Heart left ventricle (tissue), 13 donors: ENCODE measurements around the gene CCM2.

Source experiments
- CTCF ChIP-seq, 12 donors: fragments of 200-600 bp; sonication (generic) in 4 of 12; IDR thresholded peaks; one replicate each; pipeline versions ENCODE4 v1.5.0 to v1.8.0; 2018 to 2022; ENCODE audit warnings: antibody characterized with exemption in 12 of 12, mild to moderate bottlenecking in 5 of 12
- POLR2A ChIP-seq, 2 donors: fragments of 450-650 bp; IDR thresholded peaks; one replicate each; pipeline ENCODE4 v1.6.1; 2017; ENCODE audit warnings: antibody characterized with exemption in 2 of 2, mild to moderate bottlenecking in 2 of 2, moderate library complexity in 2 of 2
- donor health status: ischemic (EF 13 %, LVEDD 7.1; RV severe dilation, severe dysfunction).
- donor health status: DM: no; HTN: yes; CAD: no.
- donor health status: DM: no; HTN: no; CAD: no.
- donor health status: ischemic (EF 25% LVEDD 6.9; RV normal size, moderate dysfunction).
- donor health status: ischemic (EF 25% LVEDD 5.7; RV mildly dilated, moderate dysfunction).
- donor health status: ischemic (EF 35%, LVEDD 5.7; RV mildly dilated, moderate dysfunction).
- donor health status: nonischemic (EF 11% LVEDD 7.7; RV severe dilation, severe dysfunction).
- donor health status: DM: yes; HTN: yes; CAD: no.
- donor health status: PGD.
- donor health status: ischemic (EF 29% LVEDD 5.4; RV normal size, mild dysfunction).
- donor health status: nonischemic (EF 23%, LVEDD 6.1; RV moderate dilation, normal function).

DNA sequence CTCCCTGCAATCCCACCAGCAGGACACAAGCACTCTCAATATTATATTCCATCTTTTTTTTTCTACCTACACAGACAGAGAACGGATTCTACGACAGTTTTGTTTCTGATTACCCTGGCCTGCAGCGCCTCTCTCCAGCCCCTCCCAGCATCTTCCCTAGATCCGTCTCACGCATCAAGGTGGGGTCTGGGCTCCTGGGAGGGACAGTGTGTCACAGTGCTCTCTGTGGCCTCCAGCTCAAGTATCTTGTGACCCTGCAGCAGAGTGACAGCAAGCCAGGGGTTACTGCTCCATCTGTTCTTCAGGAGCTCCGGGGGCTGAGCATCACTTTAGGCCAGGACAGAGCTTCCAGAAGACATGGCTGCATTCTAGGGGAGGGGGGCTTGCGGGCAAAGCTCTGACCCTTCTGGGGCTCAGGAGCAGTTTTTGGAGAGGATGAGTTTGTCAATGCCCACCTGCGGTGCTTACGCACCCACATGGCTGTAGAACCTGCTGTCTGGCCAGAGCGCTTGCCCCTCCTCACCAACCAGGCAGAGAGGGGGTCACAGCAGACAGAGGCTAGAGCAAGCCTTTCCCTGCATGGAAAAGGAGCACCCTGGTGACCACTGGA, 43.7 kb upstream of the CCM2 start:
- no peak for TF ChIP-seq CTCF (IDR thresholded peaks at IDR 0.05)
- no peak for TF ChIP-seq POLR2A (IDR thresholded peaks at IDR 0.05)
